Measurements from ENCODE around the gene MORN1. TPM values are rescaled to one million over a fixed set of nuclear protein-coding genes. Genes with fewer than 3 reads are reported as not detected.

Gene MORN1
- total and polyA plus RNA-seq, 9 of the 15 experiments (the other 6 are each of a cell fraction or from before 2014, with no cell fraction given) = 0.24 to 9.3 (median 4.2) TPM

- TF ChIP-seq MGA (IDR thresholded peaks at IDR 0.05) = peak; percentile 91
Measured at GRCh38 chr1:2413495-2414296, 22.3 kb upstream of the MORN1 start (continued).

Measured in K562 (cell line).